Stomach (tissue), 9 donors: ENCODE results near the gene HTT. TPM values are rescaled to one million over a fixed set of nuclear protein-coding genes. Genes with fewer than 3 reads are reported as not detected.
A peak's percentile ranks its signal among the peaks of the same experiment; 100 is the strongest.

Experiments
- DNase-seq, 2 donors: peaks; one replicate each; pipeline versions ENCODE4 v3.0.0 to v3.0.0-alpha.2; 2013 to 2019
- H3K27ac ChIP-seq, 5 donors: fragments of 200-600 bp in 4 of 5; sonication (generic) in 4 of 5; one replicate each; pipeline ENCODE4 v1.5.1; 2013 to 2019; ENCODE audit warnings: mild to moderate bottlenecking in 1 of 5, moderate library complexity in 1 of 5
- H3K27me3 ChIP-seq, 3 donors: fragments of 200-600 bp; sonication (generic); one replicate each; pipeline ENCODE4 v1.5.1; 2017 to 2019; ENCODE audit warnings: mixed run types in 1 of 3
- H3K36me3 ChIP-seq, 4 donors: fragments of 200-600 bp; sonication (generic); 1 replicate in 3 of 4; 2 replicates in 1 of 4; pipeline ENCODE4 v1.5.1; 2016 to 2019
- H3K4me1 ChIP-seq, 4 donors: fragments of 200-600 bp; sonication (generic); one replicate each; pipeline ENCODE4 v1.5.1; 2016 to 2019
- H3K4me3 ChIP-seq, 4 donors: fragments of 200-600 bp; sonication (generic) in 3 of 4; one replicate each; pipeline ENCODE4 v1.5.1; 2016 to 2019; ENCODE audit warnings: mild to moderate bottlenecking in 1 of 4
- H3K9me3 ChIP-seq, 4 donors: fragments of 200-600 bp; sonication (generic); one replicate each; pipeline ENCODE4 v1.5.1; 2016 to 2019
- EP300 ChIP-seq: sonication (generic); formaldehyde crosslinking; IDR thresholded peaks from one replicate; pipeline ENCODE4 v1.6.1; 2017; ENCODE audit warnings: antibody characterized with exemption
- POLR2A ChIP-seq, 4 donors: fragments of 450-650 bp; IDR thresholded peaks; one replicate each; pipeline ENCODE4 v1.6.1; 2016; ENCODE audit warnings: antibody characterized with exemption in 4 of 4, control low read depth in 2 of 4, mild to moderate bottlenecking in 1 of 4, moderate library complexity in 1 of 4
- POLR2AphosphoS5 ChIP-seq, 3 donors: sonication (generic); formaldehyde crosslinking; IDR thresholded peaks; one replicate each; pipeline ENCODE4 v1.6.1; 2016; ENCODE audit warnings: antibody characterized with exemption in 3 of 3
- WGBS, 5 donors: extraction: QIAGEN DNeasy Blood & Tissue Kit in 3 of 5; methylation state at CpG; one replicate each; pipeline versions ENCODE4 v1.1.5 to v1.1.7; 2013 to 2018; 5-methylcytosine and 5-hydroxymethylcytosine counted together
- intact Hi-C: fragments of 100-400 bp; cut with DNase I; formaldehyde crosslinking; loops from one replicate; pipeline ENCODE4 v1.15.1; 2023; ENCODE audit warnings: low total_unique reads
- polyA plus RNA-seq, 3 donors: library from polyadenylated mRNA; stranded (reverse); fragments of 200-250 nt; gene quantifications; one replicate each; pipeline ENCODE4 v1.2.3, GENCODE V29; 2013
- total RNA-seq, 5 donors: library from RNA; depleted of rRNA; stranded (reverse); fragments of >200 nt; gene quantifications; one replicate each; pipeline versions ENCODE4 v1.1.0 to v1.2.3, GENCODE V29; 2014 to 2016
- TF ChIP-seq, protein P1 (sequence below), 7 experiments: fragments of 450-650 bp in 4 of 7; fragments of 200-600 bp in 3 of 7; sonication (generic) in 3 of 7; IDR thresholded peaks; one replicate each; pipeline ENCODE4 v1.5.1; 2016 to 2019; ENCODE audit warnings: antibody characterized with exemption in 7 of 7, control low read depth in 2 of 7, mild to moderate bottlenecking in 1 of 7
- donor health status: healthy with polysubstance abuse.
- donor health status: Bipolar disorder and iron deficiency.
- donor health status: healthy.

Gene HTT
- total and polyA plus RNA-seq, 8 donors = 3.4 to 95.7 (median 41.6) TPM

DNA sequence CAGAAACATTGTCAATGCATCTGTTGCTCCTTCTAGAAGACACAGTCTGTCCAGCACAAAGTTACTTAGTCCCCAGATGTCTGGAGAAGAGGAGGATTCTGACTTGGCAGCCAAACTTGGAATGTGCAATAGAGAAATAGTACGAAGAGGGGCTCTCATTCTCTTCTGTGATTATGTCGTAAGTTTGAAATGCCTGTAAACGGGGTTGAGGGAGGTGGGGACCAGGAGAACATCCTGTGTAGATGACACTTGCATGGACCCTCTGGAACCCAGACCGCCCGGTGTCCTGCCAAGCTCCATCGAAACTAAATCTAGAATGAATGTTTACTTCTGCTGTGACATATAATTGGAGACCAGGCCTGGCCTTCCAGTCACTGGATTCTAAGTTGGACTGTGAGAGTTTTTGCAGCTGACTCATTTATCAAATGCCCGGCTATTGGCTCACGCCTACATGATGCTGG is 129.5 kb downstream of the HTT start:
- peaks cover 6 to 42% (median 34%) of the 10 kb centered on the region in 4 donors for H3K4me1 ChIP-seq

GRCh38 chr4:3205995-3206394 is 131.5 kb downstream of the HTT start:
- TF ChIP-seq POLR2AphosphoS5 (IDR thresholded peaks at IDR 0.05) (no peak), EP300 (no peak), POLR2A (IDR thresholded peaks at IDR 0.05) (no peak)
- TF ChIP-seq, protein P1, sequence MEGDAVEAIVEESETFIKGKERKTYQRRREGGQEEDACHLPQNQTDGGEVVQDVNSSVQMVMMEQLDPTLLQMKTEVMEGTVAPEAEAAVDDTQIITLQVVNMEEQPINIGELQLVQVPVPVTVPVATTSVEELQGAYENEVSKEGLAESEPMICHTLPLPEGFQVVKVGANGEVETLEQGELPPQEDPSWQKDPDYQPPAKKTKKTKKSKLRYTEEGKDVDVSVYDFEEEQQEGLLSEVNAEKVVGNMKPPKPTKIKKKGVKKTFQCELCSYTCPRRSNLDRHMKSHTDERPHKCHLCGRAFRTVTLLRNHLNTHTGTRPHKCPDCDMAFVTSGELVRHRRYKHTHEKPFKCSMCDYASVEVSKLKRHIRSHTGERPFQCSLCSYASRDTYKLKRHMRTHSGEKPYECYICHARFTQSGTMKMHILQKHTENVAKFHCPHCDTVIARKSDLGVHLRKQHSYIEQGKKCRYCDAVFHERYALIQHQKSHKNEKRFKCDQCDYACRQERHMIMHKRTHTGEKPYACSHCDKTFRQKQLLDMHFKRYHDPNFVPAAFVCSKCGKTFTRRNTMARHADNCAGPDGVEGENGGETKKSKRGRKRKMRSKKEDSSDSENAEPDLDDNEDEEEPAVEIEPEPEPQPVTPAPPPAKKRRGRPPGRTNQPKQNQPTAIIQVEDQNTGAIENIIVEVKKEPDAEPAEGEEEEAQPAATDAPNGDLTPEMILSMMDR (IDR thresholded peaks at IDR 0.05) = no peak
- H3K4me1 ChIP-seq = peaks cover 6 to 42% (median 34%) of the 10 kb centered on the region in 4 donors
- WGBS, 5 donors = 85 to 93% (median 91%) methylated on average over 11 of the region's 11 CpGs
- DNase-seq = no peak
- intact Hi-C loops = no loop called here
- H3K27ac ChIP-seq = no peak overlapping the region
- H3K27me3 ChIP-seq = no peaks in the 10 kb centered on the region
- no peak overlapping the region for H3K4me3 ChIP-seq
- H3K36me3 ChIP-seq = peaks cover 35 to 67% (median 61%) of the 10 kb centered on the region in 4 donors
- H3K9me3 ChIP-seq = no peaks in the 10 kb centered on the region

More for the DNA sequence above, 129.5 kb downstream of the HTT start:
- TF ChIP-seq POLR2AphosphoS5 (IDR thresholded peaks at IDR 0.05) = peak in 2 of 3 donors; percentile 23 to 68
- no peak for TF ChIP-seq POLR2A (IDR thresholded peaks at IDR 0.05)
- TF ChIP-seq EP300 = peak; percentile 13
- Histone ChIP-seq H3K36me3 (peaks cover 22 to 67% (median 62%) of the 10 kb centered on the region in 4 donors), H3K27ac (peak overlapping the region; percentile 36 to 82 (median 74)), H3K4me3 (no peak overlapping the region), H3K27me3 (no peaks in the 10 kb centered on the region), H3K9me3 (no peaks in the 10 kb centered on the region)
- intact Hi-C loops = no loop called here
- WGBS, 5 donors = 63 to 75% (median 70%) methylated on average over 8 of the region's 8 CpGs
- peak; percentile 37 to 55 for DNase-seq

GRCh38 chr4:3206439-3207100 is 132.1 kb downstream of the HTT start:
- H3K36me3 ChIP-seq = peaks cover 36 to 68% (median 60%) of the 10 kb centered on the region in 4 donors
- DNase-seq = no peak

DNA sequence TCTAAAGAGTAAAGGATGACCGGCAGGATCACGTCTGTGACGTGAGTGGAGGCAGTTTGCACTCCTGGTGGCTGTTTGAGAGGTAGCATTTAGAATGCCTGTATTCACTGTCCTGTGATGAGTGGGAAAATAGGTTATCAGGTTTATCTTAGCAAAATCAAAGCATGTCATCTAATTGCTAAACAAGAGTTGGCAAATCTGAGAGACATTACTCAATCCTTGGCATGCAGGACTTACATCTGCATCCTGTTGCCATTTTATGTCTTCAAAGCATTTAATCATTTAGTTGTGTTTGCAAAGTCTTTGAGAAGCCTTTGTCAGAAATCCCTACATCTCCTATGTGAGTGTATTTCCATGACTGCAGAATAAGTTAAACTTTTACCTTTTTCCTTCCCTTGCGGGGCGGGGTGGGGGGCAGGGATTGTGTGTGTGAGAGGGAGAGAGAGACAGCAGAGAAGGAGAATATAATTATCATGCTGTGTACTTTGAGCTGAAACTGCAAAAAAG is 133.1 kb downstream of the HTT start:
- Histone ChIP-seq H3K9me3 (no peaks in the 10 kb centered on the region), H3K27ac (no peak overlapping the region), H3K4me1 (peaks cover 4 to 31% (median 25%) of the 10 kb centered on the region in 4 donors), H3K36me3 (peaks cover 46 to 77% (median 66%) of the 10 kb centered on the region in 4 donors), H3K27me3 (no peaks in the 10 kb centered on the region), H3K4me3 (no peak overlapping the region)
- TF ChIP-seq POLR2AphosphoS5 (IDR thresholded peaks at IDR 0.05) (peak in 1 of 3 donors; percentile 15), EP300 (no peak)
- WGBS, 5 donors = 85 to 91% (median 89%) methylated on average over 5 of the region's 5 CpGs
- intact Hi-C loops = no loop called here
- DNase-seq = no peak

More at GRCh38 chr4:3206439-3207100, 132.1 kb downstream of the HTT start:
- TF ChIP-seq EP300 (no peak), POLR2A (IDR thresholded peaks at IDR 0.05) (no peak), POLR2AphosphoS5 (IDR thresholded peaks at IDR 0.05) (no peak)
- TF ChIP-seq, protein P1 (IDR thresholded peaks at IDR 0.05) = no peak
- H3K27me3 ChIP-seq = no peaks in the 10 kb centered on the region
- H3K4me1 ChIP-seq = peaks cover 6 to 42% (median 33%) of the 10 kb centered on the region in 4 donors
- H3K27ac ChIP-seq = no peak overlapping the region
- no peak overlapping the region for H3K4me3 ChIP-seq
- H3K9me3 ChIP-seq = no peaks in the 10 kb centered on the region
- intact Hi-C loops = no loop called here
- 93 to 97% (median 96%) methylated on average over 18 of the region's 18 CpGs for WGBS, 5 donors

DNA sequence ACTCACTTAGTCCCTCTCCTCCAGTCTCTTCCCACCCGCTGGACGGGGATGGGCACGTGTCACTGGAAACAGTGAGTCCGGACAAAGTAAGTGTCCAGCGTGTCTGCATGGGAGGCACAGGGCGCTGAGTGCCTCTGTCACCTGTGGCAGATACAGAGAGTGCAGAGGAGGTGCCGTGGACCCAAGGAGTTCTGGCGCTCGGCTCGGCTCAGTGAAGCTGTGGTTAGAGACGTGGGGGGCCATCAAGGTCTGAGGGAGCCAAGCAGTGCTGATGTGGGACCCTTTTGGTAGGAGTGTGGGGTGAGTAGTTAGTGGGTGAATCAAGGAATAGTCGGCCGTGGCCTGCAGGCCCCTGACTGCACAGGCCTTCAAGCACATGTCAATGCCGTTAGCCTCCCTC is 134.3 kb downstream of the HTT start:
- no peak for DNase-seq
- Histone ChIP-seq H3K9me3 (no peaks in the 10 kb centered on the region), H3K27ac (no peak overlapping the region), H3K27me3 (no peaks in the 10 kb centered on the region), H3K4me3 (no peak overlapping the region), H3K4me1 (peaks cover 0 to 19% (median 14%) of the 10 kb centered on the region in 4 donors), H3K36me3 (peaks cover 58 to 87% (median 79%) of the 10 kb centered on the region in 4 donors)
- 96 to 98% (median 97%) methylated on average over 14 of the region's 14 CpGs for whole genome bisulfite sequencing, 5 donors
- intact Hi-C loops = no loop called here
- TF ChIP-seq EP300 = no peak
- TF ChIP-seq POLR2AphosphoS5 (IDR thresholded peaks at IDR 0.05) = no peak
- no peak for TF ChIP-seq POLR2A (IDR thresholded peaks at IDR 0.05)
- TF ChIP-seq, protein P1 (IDR thresholded peaks at IDR 0.05) = no peak
